HG02763 (cell line): ENCODE measurements around the gene ACOX3.

Experiments used
- ATAC-seq: cut with Tn5 transposase; IDR thresholded peaks from one replicate; pipeline ENCODE4 v1.9.1; 2021; ENCODE audit warnings: mild to moderate bottlenecking, moderate library complexity; ENCODE audit not compliant: unreplicated experiment

ACOX3 gene

DNA sequence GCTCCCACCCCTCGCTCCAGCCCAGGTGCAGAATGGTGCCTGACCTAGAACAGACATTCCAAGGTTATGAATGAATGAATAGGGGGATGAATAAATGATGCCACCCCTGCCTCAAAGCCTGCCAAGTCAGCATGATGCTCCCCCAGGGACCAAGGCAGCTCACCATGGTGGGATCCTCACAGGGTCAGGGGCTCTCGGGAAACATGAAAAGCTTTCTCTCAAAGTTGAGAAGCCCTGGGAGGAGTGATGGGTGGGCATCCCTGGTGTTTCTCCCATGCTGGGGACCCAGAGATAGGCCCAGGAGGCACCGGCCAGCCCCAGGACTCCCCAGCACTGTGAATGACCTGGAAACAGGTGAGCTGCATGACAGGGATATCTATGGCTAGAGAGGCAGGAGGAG is 112.1 kb downstream of the ACOX3 start:
- ATAC-seq: no peak

- ATAC-seq: no peak
Observed at GRCh38 chr4:8326206-8326605, 114.3 kb downstream of the ACOX3 start.

GRCh38 chr4:8325291-8325973 is 115.1 kb downstream of the ACOX3 start:
- no peak for ATAC-seq

GRCh38 chr4:8324640-8325239 is 115.8 kb downstream of the ACOX3 start:
- ATAC-seq: no peak

DNA sequence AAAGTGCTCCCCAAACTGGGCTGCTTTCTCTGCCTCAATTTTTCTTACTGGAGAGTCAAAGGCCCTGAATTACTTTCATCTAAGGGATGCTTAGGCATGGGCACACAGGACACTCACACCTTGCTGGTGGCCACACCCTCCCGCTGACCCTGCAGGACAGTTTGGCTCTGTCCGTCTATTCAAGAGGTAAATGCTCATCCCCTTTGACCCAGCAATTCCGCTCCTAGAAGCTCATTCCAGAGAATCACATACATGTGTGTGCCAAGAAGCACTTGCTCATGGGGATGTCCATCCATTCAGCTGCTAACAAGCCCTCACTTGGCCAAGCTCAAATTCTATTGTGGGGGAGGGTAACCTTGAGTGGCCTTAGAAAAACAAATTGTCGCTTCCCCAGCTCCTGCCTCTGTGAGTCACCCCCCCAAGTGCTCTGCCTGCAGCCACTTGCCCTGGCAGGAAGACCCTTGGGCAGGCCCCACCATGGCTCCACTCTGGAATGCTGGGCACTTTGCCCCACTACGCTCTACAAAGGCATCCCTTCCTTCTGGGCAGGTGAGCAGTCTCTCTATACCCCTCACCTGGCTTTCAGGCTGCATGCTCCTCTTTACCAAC is 116.5 kb downstream of the ACOX3 start:
- ATAC-seq: no peak

DNA sequence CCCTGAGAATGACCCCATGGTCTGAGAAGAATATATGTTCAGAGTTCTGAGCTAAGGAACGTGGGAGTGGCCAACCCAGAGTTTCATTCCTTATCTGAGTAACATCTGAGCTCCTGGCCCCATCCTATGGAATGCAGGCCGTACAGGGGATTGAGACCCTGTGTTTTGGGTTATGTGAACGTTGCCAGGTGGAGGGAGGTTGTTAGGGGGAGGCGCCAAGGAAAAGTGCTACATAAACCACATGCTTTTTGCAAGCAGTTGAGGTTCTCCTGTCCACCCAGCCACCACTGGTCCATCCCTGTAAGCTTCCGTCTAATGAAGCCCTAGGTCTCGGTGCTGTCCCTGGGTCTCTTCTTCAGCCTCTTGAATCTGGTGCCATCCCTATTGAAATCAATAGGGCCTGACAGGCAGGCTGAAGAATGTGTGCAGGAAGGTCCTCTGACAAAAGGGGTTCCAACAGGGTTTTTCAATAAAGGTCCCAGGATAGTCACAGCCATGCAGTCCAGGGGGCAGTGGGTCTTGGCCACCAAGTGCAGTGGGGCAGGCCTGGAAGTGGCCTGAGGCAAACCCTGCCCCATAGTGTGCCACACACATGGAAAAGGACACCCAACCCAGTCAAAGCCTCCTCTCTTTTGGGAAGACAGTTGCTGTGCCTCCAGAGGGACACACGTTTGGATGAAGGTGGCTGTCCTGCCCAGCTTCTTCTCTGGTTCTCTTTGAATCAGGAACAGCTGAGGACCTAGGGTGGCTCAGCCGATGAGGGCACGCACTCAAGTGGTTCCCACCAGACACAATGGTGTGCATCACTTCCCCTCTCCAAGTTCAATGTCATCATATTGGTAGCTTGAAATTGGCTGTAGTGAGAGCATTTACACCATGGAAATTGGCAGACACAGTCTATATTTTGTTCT is 117.5 kb downstream of the ACOX3 start:
- no peak for ATAC-seq

GRCh38 chr4:8321771-8322170 is 118.8 kb downstream of the ACOX3 start:
- no peak for ATAC-seq

- no peak for ATAC-seq
Observed at GRCh38 chr4:8321220-8321619, 119.3 kb downstream of the ACOX3 start.

DNA sequence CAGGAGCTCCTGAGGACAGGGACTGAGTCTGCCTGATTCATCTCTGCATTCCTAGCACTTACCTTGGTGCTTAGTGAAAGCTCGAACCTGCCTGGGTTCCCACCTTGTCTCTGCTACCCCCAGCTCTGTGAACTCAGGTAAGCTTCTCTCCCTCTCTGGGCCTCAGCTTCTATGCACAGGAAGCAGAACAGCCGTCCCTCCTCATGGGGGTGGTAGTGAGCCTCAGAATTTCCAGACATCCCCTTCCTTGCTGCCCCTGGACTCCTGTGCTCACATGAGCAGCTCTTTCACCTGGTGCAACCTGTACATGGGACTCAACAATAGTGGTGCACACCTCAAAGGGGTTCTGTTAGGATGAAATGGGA is 120.2 kb downstream of the ACOX3 start:
- no peak for ATAC-seq

GRCh38 chr4:8319731-8320385 is 120.7 kb downstream of the ACOX3 start:
- no peak for ATAC-seq

DNA sequence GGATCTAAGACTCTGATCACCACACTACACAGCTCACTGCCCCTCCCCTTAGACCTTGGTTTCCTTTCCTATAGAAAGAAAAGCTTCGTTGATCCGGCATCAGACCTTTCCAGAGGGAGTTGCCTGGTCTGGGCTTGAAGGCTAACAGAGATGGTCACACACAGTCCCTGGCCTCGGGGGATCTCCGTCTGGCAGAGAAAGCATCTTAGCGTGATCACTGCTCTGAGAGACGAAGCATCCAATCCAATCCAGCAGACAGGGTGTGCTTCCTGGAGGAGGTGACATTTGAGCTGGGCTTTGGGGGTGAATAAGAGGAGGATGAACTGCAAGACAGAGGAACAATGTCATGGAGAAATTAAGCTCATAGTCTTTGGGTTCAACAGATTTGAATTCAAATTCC is 121.5 kb downstream of the ACOX3 start:
- ATAC-seq: no peak

DNA sequence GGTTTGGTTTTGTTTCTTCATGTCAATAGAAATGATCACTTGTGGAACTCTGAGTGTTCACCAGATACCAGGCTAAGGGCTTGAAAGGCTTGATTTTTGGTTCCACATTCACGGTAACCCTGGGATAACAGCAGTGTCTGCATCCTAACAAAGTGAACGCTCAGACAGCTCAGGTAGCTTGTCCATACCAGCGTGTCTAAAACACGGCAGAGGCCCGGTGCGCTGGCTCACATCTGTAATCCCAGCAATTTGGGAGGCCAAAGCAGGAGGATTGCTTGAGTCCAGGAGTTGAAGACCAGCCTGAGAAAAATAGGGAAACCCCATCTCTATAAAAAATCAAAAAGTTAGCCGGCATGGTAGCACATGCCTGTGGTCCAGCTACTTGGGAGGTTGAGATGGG is 122.0 kb downstream of the ACOX3 start:
- ATAC-seq: no peak

GRCh38 chr4:8317474-8317873 is 123.0 kb downstream of the ACOX3 start:
- no peak for ATAC-seq

DNA sequence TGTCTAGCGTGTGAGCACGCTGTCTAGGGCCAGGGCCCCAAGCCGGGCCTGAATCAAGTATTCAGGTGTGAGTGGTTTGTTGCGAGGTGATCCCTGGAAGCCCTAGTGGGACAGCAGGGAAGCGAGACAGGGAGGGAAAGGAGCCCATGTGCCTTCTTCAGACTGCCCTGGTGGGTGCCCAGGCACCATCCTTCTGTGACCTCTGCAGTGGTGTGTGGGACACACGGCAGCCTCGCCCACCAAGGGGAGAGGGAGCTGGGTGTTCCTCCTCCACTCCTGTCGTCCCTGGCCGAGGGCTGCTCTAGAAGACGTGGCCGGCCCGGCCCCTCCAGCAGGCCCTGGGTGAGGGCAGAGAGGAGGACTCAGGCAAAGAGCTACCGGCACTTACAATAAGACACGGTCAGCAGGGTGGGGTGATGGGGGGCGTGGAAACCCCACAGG is 123.6 kb downstream of the ACOX3 start:
- ATAC-seq: no peak
